Measurements from ENCODE around the gene PTPRG. TPM values are rescaled to one million over a fixed set of nuclear protein-coding genes. Genes with fewer than 3 reads are reported as not detected.
A peak's percentile ranks its signal among the peaks of the same experiment; 100 is the strongest.

The PTPRG gene
- total and polyA plus RNA-seq, 2 experiments from 2014 or later, result 24.4 to 131 TPM

- H3K9me2 ChIP-seq (ENCODE audit: insufficient read depth), result 0 out of 2 replicates have a peak, but pooled peaks cover 4% of the 10 kb centered on the region
- H3K36me3 Mint-ChIP-seq (ENCODE audit: low read depth), result no peaks in the 10 kb centered on the region
- no peak overlapping the region for H3K4me3 ChIP-seq
- H3K27me3 ChIP-seq (ENCODE audit: insufficient read depth), result no peaks in the 10 kb centered on the region
- TF ChIP-seq ZNF331 (CRISPR knock-in tag; IDR thresholded peaks at IDR 0.05; ENCODE audit: low read depth) (no peak), EZH2 (IDR thresholded peaks at IDR 0.05; ENCODE audit: low read depth, unreplicated experiment) (no peak), NANOG (IDR thresholded peaks at IDR 0.05; ENCODE audit: borderline replicate concordance) (no peak)
- no peak overlapping the region for H3K4me2 ChIP-seq
- H4K20me1 ChIP-seq (replicated peaks; ENCODE audit: insufficient read depth), result peaks cover 15% of the 10 kb centered on the region
- ATAC-seq (no peak), DNase-seq (ENCODE audit: low spot score) (no peak)
- H3K36me3 ChIP-seq (ENCODE audit: insufficient read depth), result no peaks in the 10 kb centered on the region
- no peak overlapping the region for H3K4me3 Mint-ChIP-seq
- no peaks in the 10 kb centered on the region for H3K9me3 Mint-ChIP-seq
- peaks cover 6% of the 10 kb centered on the region for H3K27me3 Mint-ChIP-seq (ENCODE audit: insufficient read depth, low read depth, poor library complexity)
- no peaks in the 10 kb centered on the region for H3K4me1 ChIP-seq (ENCODE audit: insufficient read depth)
- H3K4me1 Mint-ChIP-seq, result peaks cover 2% of the 10 kb centered on the region; the same call in 1 of the 3 replicates
- H3F3A ChIP-seq (replicated peaks; ENCODE audit: low read depth), result no peaks in the 10 kb centered on the region
- H3K27ac ChIP-seq (ENCODE audit: low read depth), result no peak overlapping the region
- no peak overlapping the region for H2AFZ ChIP-seq
- 0 out of 2 replicates have a peak, but pooled peaks cover 7% of the 10 kb centered on the region for H3K79me2 ChIP-seq (replicated peaks; ENCODE audit: insufficient read depth)
- 0 out of 2 replicates have a peak overlapping the region, but pooled peaks have one; percentile 0 for H3K27ac Mint-ChIP-seq
Observed at GRCh38 chr3:62095756-62096155, 534.4 kb downstream of the PTPRG start.

- Histone ChIP-seq H3K9me2 (ENCODE audit: insufficient read depth) (0 out of 2 replicates have a peak, but pooled peaks cover 2% of the 10 kb centered on the region), H3K27ac (ENCODE audit: low read depth) (no peak overlapping the region), H3K4me3 (no peak overlapping the region), H3K27me3 (ENCODE audit: insufficient read depth) (no peaks in the 10 kb centered on the region), H3K4me2 (no peak overlapping the region), H2AFZ (no peak overlapping the region), H3K79me2 (replicated peaks; ENCODE audit: insufficient read depth) (0 out of 2 replicates have a peak, but pooled peaks cover 3% of the 10 kb centered on the region), H3K36me3 (ENCODE audit: insufficient read depth) (no peaks in the 10 kb centered on the region), H4K20me1 (replicated peaks; ENCODE audit: insufficient read depth) (peaks cover 15% of the 10 kb centered on the region), H3F3A (replicated peaks; ENCODE audit: low read depth) (no peaks in the 10 kb centered on the region), H3K4me1 (ENCODE audit: insufficient read depth) (no peaks in the 10 kb centered on the region)
- Mint-ChIP-seq H3K9me3 (no peaks in the 10 kb centered on the region), H3K27me3 (ENCODE audit: insufficient read depth, low read depth, poor library complexity) (peaks cover 6% of the 10 kb centered on the region), H3K36me3 (ENCODE audit: low read depth) (no peaks in the 10 kb centered on the region), H3K4me3 (no peak overlapping the region), H3K27ac (no peak overlapping the region), H3K4me1 (peaks cover 2% of the 10 kb centered on the region; the same call in 1 of the 3 replicates)
- no peak for ATAC-seq
- DNase-seq (ENCODE audit: low spot score), result no peak
- TF ChIP-seq JUNB (IDR thresholded peaks at IDR 0.05; ENCODE audit: unreplicated experiment), result no peak
- TF ChIP-seq ETS1 (IDR thresholded peaks at IDR 0.05), result no peak
- TF ChIP-seq EZH2 (IDR thresholded peaks at IDR 0.05; ENCODE audit: low read depth, unreplicated experiment), result no peak
- no peak for TF ChIP-seq ZNF331 (CRISPR knock-in tag; IDR thresholded peaks at IDR 0.05; ENCODE audit: low read depth)
- no peak for TF ChIP-seq CTCF (conservative IDR thresholded peaks at IDR 0.05; ENCODE audit: low read depth in 2 of 2)
- TF ChIP-seq STAT1 (IDR thresholded peaks at IDR 0.05; ENCODE audit: unreplicated experiment), result no peak
- no peak for TF ChIP-seq POLR2AphosphoS5 (IDR thresholded peaks at IDR 0.05; ENCODE audit: low read depth)
- TF ChIP-seq ZNF114 (CRISPR knock-in tag; IDR thresholded peaks at IDR 0.05), result no peak
- TF ChIP-seq ZNF462 (CRISPR knock-in tag; IDR thresholded peaks at IDR 0.05), result no peak
Observed at GRCh38 chr3:62096521-62096920, 535.1 kb downstream of the PTPRG start.

Measured in GM23338 (cell line).